ENCODE results near the gene MED28.

Gene MED28

DNA sequence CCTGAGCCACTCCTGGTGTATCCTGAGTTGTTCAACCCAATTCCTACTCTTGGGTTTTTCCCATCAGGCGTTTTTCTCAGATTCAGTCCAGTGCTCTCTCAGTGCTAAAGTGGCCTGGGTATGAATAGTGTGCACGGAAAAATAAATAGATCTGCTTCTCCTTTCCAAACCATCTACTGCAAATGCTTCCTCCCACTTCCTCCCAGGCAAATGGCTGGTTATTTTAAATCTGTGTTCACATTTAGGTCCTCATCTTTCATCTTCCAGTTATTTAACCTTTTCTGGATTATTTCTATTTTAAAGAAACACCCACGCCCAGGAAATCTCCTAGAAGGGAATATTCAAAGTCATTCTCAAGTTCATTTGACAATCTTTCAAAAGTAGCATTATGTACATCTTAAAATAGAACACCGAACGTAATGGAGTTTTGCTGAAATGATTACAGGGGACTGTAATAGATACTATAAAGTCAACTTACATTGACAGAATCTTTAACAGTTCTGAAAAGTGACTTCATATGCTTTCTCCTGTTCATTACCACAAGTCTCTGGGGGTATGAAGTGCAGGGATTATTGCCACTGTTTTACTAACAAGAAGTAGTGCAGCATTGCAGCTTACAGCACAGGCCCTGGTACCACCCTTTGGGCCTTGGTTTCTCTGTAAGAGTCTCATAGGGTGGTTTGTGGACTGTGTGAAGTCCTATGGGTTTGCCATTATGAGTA lies 66.3 kb downstream of the MED28 start:
- H3K4me3 Mint-ChIP-seq = no peak overlapping the region
- H3K27ac Mint-ChIP-seq = no peak overlapping the region
- ATAC-seq (peak; percentile 47), DNase-seq (ENCODE audit: low spot score in 2 of 2) (no peak)
- H3K4me1 Mint-ChIP-seq = no peaks in the 10 kb centered on the region
- H3K36me3 Mint-ChIP-seq = no peaks in the 10 kb centered on the region
- H3K9me3 Mint-ChIP-seq = no peaks in the 10 kb centered on the region

- H3K9me3 Mint-ChIP-seq = no peaks in the 10 kb centered on the region
- H3K27ac Mint-ChIP-seq = no peak overlapping the region
- no peak overlapping the region for H3K4me3 Mint-ChIP-seq
- DNase-seq (ENCODE audit: low spot score in 2 of 2) (no peak), ATAC-seq (peak; percentile 57)
- H3K36me3 Mint-ChIP-seq = no peaks in the 10 kb centered on the region
- no peaks in the 10 kb centered on the region for H3K4me1 Mint-ChIP-seq
Measured at GRCh38 chr4:17681281-17682221, 67.1 kb downstream of the MED28 start.

- no peak for DNase-seq (ENCODE audit: low spot score in 2 of 2)
- ATAC-seq = no peak
- Mint-ChIP-seq H3K36me3 (no peaks in the 10 kb centered on the region), H3K9me3 (no peaks in the 10 kb centered on the region), H3K4me1 (no peaks in the 10 kb centered on the region), H3K27ac (no peak overlapping the region), H3K4me3 (no peak overlapping the region)
Measured at GRCh38 chr4:17682222-17682566, 67.8 kb downstream of the MED28 start.
